SW 1271 (cell line): Measurements from ENCODE around the gene VWC2.

Source experiments
- DNase-seq, 2 experiments: peaks; one replicate each; lab custom pipeline; 2025; lab: John Stamatoyannopoulos, UW

VWC2 gene

DNA sequence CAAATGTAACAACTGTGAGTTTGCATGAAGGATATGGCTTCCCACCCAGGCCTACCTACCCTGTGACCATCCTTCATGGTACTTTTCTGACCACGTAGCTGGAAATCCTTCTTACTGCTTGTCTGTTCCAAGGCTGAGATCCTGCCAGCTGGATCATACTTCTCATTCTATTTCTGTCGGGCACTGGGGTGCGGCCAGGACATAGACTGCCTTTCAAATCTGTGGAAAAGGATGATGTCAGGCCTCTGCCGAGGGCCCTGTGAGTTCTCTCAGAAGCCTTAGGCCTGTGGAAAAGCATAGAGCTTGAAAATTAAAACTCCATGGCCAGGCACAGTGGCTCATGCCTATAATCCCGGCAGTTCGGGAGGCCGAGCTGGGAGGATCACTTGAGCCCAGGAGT lies 10.0 kb downstream of the VWC2 start:
- DNase-seq: no peak

GRCh38 chr7:49787980-49788379 lies 14.5 kb downstream of the VWC2 start:
- no peak for DNase-seq

GRCh38 chr7:49788455-49789059 lies 15.1 kb downstream of the VWC2 start:
- no peak for DNase-seq

DNA sequence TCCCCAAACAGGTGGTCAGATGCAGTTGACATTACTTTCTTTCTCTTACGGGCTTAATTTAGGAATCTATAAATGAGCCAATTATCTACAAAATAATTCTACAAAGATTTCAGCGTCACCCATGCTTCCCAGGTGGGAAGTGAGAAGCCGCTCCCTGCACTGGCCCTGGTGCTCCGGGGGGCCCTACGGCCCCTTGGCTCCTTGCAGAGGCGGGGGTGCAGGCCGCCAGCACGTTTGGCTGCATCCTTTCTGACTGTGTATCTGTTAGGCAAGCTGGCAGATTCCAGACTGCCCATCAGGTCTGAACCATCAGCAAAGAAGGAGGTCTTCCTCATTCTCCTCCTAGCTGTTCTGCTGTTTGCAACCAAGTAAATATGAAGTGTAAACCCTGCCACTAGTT lies 16.3 kb downstream of the VWC2 start:
- no peak for DNase-seq

GRCh38 chr7:49790209-49790608 lies 16.8 kb downstream of the VWC2 start:
- no peak for DNase-seq

GRCh38 chr7:49791088-49791741 lies 17.8 kb downstream of the VWC2 start:
- DNase-seq: no peak

GRCh38 chr7:49797987-49798660 lies 24.7 kb downstream of the VWC2 start:
- no peak for DNase-seq

DNA sequence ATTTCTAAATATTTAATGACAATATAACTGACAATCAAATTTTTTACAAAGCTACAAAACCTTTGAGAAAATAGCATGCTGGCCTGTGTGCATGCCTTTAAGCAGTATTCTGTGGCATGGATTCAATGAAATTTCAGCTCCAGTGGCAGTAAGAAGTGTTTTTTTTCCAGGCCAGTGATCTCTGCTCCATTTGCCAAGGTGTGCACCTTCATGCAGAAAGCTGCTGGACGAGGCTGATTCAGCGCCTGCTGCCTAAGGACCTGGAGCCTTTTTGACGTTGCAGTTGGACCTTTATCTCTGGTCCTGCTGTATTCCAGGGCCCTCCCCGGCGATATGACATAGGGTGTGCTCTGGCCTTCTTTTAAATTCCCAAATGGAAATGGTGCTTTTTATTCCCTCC lies 26.6 kb downstream of the VWC2 start:
- DNase-seq: no peak

DNA sequence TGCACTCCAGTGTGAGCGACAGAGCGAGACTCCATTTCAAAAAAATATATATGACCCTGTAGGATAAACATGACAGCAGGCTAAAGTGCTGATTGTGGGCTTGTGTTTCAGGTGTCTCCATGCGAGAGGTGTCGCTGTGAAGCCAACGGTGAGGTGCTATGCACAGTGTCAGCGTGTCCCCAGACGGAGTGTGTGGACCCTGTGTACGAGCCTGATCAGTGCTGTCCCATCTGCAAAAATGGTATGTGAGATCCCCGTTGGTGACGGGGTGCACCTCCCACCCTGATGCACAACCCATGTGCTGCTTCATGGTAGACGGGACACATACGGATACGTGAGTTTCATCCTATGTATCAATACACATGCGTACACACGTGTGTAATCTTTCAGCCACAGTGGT lies 29.2 kb downstream of the VWC2 start:
- no peak for DNase-seq

DNA sequence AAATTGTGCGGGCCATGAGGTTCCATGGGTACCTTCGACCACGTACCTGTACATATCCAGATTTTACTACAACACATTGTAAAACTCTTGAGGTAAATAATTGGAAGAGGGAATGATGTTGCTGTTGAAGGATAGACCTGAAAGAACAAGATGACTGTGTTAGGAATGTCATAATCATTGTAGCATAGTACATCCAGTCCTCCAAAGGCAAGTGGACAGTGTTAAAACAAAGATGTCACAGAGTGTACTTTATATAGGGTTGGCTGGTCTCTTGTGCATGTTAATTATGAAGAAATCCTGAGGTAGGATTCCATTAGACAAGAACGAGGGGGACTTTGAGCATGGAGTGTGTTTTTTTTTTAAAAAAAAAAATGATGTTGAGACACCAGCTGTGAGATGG lies 30.4 kb downstream of the VWC2 start:
- no peak for DNase-seq

- DNase-seq: no peak
Measured at GRCh38 chr7:49805371-49806007, 32.1 kb downstream of the VWC2 start.

GRCh38 chr7:49812534-49812933 lies 39.1 kb downstream of the VWC2 start:
- no peak for DNase-seq

DNA sequence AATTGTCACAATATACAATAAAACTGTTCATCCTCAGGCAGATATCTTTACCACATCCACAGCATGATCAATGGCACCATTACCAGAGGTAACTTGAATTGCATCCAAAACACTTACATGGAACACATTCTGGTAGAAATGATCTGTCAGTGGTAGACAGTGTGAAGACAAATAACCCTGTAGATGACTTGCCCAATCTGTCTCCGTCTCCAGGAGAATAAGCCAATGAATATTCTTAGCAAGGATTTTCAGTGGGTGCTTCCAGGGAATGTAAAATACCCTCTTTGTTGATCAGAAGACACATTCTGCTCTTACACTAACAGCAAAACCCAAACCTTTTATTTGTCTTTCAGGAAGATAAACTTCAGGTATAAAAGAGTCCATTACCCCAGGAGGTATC lies 43.8 kb downstream of the VWC2 start:
- DNase-seq: no peak

DNA sequence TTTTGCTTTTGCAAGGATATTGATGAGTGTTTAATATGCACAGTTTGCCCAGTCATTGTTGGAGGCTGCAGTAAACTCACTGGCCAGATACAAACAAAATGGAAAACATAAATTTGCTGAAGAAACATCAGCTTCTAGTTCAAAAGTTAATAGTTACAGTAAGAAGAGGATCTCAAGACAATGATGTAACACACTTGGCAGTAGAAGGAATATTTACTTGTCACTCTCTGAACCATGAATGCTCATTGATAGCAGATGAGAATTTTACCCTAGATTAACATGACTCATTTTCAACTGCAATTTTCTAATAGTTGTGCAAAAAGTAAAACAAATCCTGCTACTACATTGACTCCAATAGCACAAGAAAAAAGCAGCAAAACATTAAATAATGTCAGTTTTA lies 47.7 kb downstream of the VWC2 start:
- DNase-seq: no peak

GRCh38 chr7:49822856-49823255 lies 49.4 kb downstream of the VWC2 start:
- no peak for DNase-seq

DNA sequence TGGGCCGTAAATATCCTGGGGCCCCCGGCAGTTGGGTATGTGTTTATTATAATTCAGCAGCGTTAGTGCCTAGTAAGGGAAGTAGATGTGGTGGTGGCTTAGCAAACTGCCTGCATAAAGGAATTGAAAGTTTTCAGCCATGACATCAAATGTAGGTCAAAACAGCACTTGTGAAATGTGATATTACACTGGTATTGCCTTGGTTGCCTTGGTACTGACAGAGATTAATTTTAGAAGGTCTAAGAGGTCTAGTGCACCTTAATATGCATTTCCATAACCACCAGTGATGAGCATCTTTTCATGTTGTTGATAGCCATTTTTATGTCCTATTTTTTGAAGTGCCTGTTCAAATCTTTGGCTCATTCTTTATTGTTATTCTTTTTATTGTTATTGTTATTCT lies 50.1 kb downstream of the VWC2 start:
- DNase-seq: no peak

DNA sequence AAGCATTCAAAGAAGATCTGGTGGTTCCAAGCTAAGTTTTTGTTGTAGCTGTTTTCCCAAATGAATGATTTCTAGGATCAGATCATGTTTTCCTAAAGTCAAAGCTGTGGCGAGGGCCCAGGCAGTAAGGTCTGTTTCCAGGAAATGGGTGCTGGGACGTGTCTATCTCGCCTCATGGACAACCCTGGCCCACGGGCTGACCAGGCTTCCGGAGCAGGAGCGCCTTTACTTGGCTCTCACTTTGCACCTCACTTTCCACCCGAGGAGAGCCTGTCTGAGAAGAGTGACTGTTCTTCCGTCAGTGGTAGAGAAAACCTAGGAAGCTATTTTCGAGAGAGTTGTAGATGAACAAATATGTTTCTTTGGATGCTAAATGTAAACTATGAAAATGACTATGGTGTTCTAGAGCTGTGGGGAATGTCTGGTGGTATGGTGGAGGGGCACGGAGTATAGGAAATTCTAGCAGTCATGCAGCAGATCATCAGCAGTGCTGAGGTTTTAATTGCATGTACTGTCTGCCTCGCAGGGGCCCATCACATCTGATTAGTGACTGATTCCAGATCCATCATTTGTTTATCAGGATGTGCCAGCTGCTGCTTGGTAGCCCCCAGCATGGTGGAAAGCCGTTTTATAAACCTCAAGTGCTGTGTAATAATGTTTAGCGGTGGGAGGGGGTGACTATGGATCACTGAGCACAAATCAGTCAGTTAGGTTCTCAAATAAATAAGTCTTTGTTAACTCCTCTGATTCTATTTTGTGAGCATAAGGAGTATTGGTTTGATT lies 66.6 kb downstream of the VWC2 start:
- no peak for DNase-seq

- no peak for DNase-seq
Measured at GRCh38 chr7:49840751-49841405, 67.4 kb downstream of the VWC2 start.

DNA sequence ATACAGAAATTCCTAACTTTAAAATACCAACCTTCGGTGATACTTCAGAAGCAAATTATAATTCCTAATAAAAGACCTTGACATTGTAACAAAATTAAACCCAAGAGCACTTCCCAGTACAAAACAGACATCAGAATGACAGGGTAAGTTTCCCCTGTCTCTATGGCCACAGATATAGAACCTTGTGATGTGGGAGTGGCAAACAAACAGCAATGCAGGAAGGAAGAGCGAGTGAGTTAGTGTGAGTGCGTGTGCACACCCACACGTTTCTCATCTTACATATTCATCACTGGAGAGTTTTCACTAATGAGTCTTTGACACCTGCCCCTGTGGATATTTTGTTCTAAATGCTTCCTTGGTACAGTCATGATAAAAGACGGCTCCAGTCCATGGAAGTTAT lies 72.2 kb downstream of the VWC2 start:
- DNase-seq: no peak

DNA sequence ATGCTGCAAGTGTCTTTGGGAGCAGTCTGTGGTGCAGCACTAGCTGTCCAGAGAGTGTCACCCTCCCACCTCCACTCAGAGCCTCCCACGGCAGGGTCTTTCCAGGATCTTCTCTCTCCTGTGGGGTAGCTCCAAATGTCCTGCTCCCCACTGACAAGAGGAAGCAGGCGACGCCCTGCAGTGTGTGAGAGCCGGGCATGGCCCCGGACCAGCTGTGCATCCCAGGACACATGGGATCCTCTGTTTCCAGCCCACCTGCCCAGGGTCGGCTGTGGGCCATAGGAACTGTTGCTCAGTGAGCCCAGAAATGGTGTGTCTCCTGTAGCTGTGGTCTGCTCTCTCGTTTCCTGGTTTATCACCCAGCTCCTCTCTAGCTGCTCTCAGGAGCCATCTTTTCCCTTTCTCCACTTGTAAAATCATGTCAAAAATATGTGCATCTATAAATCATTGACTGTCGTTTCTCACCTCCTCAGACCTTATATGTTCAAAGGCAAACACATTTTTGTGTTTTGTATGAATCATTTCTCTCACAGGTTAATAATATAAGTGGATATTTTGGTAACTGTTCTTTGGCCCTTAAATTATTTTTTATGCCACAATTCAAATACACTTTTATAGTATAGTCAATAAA lies 74.9 kb downstream of the VWC2 start:
- no peak for DNase-seq

GRCh38 chr7:49850921-49851613 lies 77.6 kb downstream of the VWC2 start:
- DNase-seq: no peak
